A172 (cell line): ENCODE results near the gene UNC13C. TPM values are rescaled to one million over a fixed set of nuclear protein-coding genes. Genes with fewer than 3 reads are reported as not detected.
"Not testable (repeated sequence)": the region's sequence is repeated elsewhere in the genome, so short reads cannot be mapped to it uniquely, and the experiment has no call there.

ENCODE experiments used
- DNase-seq: peaks from one replicate; pipeline ENCODE4 v3.0.0-alpha.2; 2015; ENCODE audit warnings: low spot score
- total RNA-seq: library from RNA; depleted of rRNA; stranded (reverse); fragments of >200 nt; shearing (Covaris generic); gene quantifications from 2 replicates; pipeline ENCODE4 v1.2.3, GENCODE V29; 2014; rRNA removed

The UNC13C gene
- total RNA-seq: not detected in 2 replicates

GRCh38 chr15:53978253-53978906, at the start of gene UNC13C:
TSS of gene UNC13C (plus strand) at chr15:53978441. CDS start at chr15:54012904, 34,463 bp downstream.
- no peak for DNase-seq

- DNase-seq: no peak
These were observed 42.1 kb upstream of the UNC13C start for GRCh38 chr15:53936137-53936536.

GRCh38 chr15:53937632-53938031, 40.6 kb upstream of the UNC13C start:
- not testable (repeated sequence) for DNase-seq

- DNase-seq: no peak
These were observed 27.7 kb upstream of the UNC13C start for GRCh38 chr15:53950572-53950971.

GRCh38 chr15:53955396-53955795, 22.8 kb upstream of the UNC13C start:
- DNase-seq: no peak

- DNase-seq: no peak
These were observed 15.3 kb upstream of the UNC13C start for GRCh38 chr15:53962646-53963561.

- no peak for DNase-seq
These were observed 14.4 kb upstream of the UNC13C start for GRCh38 chr15:53963801-53964200.

GRCh38 chr15:53974121-53974520, 4.1 kb upstream of the UNC13C start:
- no peak for DNase-seq

GRCh38 chr15:53974813-53975212, 3.4 kb upstream of the UNC13C start:
- DNase-seq: no peak

- no peak for DNase-seq
These were observed 1.3 kb upstream of the UNC13C start for GRCh38 chr15:53976844-53977392.

- no peak for DNase-seq
These were observed 979 bp downstream of the UNC13C start for GRCh38 chr15:53979051-53979788.

- no peak for DNase-seq
These were observed 1.8 kb downstream of the UNC13C start for GRCh38 chr15:53980021-53980420.

GRCh38 chr15:53982071-53982680, 3.9 kb downstream of the UNC13C start:
- no peak for DNase-seq

- no peak for DNase-seq
These were observed 4.6 kb downstream of the UNC13C start for GRCh38 chr15:53982876-53983275.

GRCh38 chr15:53984221-53984620, 6.0 kb downstream of the UNC13C start:
- DNase-seq: no peak

- DNase-seq: no peak
These were observed 7.3 kb downstream of the UNC13C start for GRCh38 chr15:53985562-53985961.

GRCh38 chr15:53987480-53987879, 9.2 kb downstream of the UNC13C start:
- DNase-seq: no peak

GRCh38 chr15:54007256-54007655, 29.0 kb downstream of the UNC13C start:
- DNase-seq: no peak

- DNase-seq: no peak
These were observed 33.4 kb downstream of the UNC13C start for GRCh38 chr15:54011656-54012055.

- DNase-seq: no peak
These were observed 35.9 kb downstream of the UNC13C start for GRCh38 chr15:54014067-54014655.

GRCh38 chr15:54017251-54017650, 39.0 kb downstream of the UNC13C start:
- no peak for DNase-seq
